ENCODE measurements around the gene SLC27A1.

The SLC27A1 gene

DNA sequence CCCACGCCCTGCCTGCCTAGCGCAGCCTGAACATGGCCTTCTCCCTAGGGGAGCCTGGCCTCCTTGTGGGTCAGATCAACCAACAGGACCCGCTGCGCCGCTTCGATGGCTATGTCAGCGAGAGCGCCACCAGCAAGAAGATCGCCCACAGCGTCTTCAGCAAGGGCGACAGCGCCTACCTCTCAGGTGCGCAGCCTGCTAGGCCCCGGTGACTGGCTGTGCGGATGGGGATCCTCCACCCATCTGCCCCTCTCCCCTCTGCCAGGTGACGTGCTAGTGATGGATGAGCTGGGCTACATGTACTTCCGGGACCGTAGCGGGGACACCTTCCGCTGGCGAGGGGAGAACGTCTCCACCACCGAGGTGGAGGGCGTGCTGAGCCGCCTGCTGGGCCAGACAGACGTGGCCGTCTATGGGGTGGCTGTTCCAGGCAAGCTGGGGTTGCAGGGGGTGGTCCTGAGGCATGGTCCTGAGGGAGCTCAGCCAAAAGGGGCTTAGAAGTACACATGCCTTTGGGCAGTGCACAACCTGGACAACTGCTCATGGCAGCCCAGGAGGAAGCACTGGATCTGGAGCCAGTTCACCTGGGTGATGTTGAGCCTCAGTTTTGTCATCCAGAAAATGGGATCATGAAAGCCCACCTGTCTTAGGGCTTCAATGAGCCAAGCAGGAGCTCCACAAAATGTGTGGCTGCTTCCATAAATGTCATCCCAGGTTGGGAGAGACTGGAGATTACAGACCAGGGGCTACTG is 30.3 kb downstream of the SLC27A1 start (continued):
- no peak for TF ChIP-seq SALL2 (tag by site-specific recombination; IDR thresholded peaks at IDR 0.05; ENCODE audit: borderline replicate concordance)

DNA sequence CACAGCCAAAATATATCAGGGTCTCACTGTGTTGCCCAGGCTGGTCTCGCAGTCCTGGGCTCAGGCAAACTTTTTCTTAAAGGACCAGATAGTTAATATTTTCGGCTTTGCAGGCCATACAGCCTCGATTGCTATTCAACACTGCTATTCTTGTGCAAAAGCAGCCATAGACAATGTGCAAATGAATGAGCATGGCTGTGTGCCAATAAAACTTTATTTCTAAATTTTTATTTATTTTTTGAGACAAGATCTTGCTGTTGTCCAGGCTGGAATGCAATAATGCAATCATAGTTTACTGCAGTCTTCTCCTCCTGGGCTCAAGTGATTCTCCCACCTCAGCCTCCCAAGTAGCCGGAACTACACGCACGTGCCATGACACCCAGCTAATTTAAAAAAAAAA is 32.9 kb downstream of the SLC27A1 start:
- TF ChIP-seq ZNF610 (tag by site-specific recombination; IDR thresholded peaks at IDR 0.05; ENCODE audit: borderline replicate concordance) (no peak), ZNF561 (tag by site-specific recombination; IDR thresholded peaks at IDR 0.05; ENCODE audit: borderline replicate concordance) (no peak), YY1 (tag by site-specific recombination; IDR thresholded peaks at IDR 0.05) (no peak), ZBTB49 (tag by site-specific recombination; IDR thresholded peaks at IDR 0.05; ENCODE audit: low read depth) (no peak), ZBTB1 (tag by site-specific recombination; IDR thresholded peaks at IDR 0.05) (no peak), ZNF677 (tag by site-specific recombination; IDR thresholded peaks at IDR 0.05) (no peak)
- ChIA-PET POLR2A (no interaction called here), CTCF (interaction anchor here (1.1 kb wide), 1 partner anchor 263 kb away, joined by 6 read pairs; no protein-coding TSS in a partner anchor)
- peaks cover 0 to 7% of the 10 kb centered on the region in 2 experiments; a peak in 2 of 3 replicates for H3K36me3 ChIP-seq (ENCODE audit: control insufficient read depth in 2 of 2, insufficient read depth in 1 of 2, low read length in 2 of 2)
- no peak overlapping the region for H3K4me3 ChIP-seq (ENCODE audit: low read depth, low read length)
- no peaks in the 10 kb centered on the region for H3K9me3 ChIP-seq (ENCODE audit: control insufficient read depth, insufficient read depth, low read depth, low read length)
- H3K4me1 ChIP-seq (ENCODE audit: control insufficient read depth, insufficient read depth, low read length) = no peaks in the 10 kb centered on the region
- H3K27ac ChIP-seq (ENCODE audit: extremely low read depth, low read depth, low read length) = no peak overlapping the region

DNA sequence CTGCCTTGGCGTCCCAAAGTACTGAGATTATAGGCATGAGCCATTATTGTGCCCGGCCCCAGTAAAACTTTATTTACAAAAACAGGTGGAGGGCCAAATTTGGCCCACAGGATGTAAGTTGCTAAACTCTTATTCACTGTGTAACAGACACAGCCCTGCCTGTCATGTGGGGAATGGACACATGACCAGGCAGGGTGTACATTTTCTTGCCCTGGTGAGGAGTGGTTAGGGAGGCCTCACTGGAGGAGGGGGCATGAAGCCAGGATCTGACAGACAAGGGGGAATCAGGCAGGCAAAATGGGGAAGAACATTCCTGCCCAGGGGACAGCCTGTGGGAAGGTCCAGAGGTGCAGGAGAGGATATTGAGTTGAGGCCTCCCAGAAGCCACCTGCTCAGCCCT is 33.7 kb downstream of the SLC27A1 start:
- peaks cover 0 to 7% of the 10 kb centered on the region in 2 experiments; a peak in 2 of 3 replicates for H3K36me3 ChIP-seq (ENCODE audit: control insufficient read depth in 2 of 2, insufficient read depth in 1 of 2, low read length in 2 of 2)
- no peak overlapping the region for H3K27ac ChIP-seq (ENCODE audit: extremely low read depth, low read depth, low read length)
- no peaks in the 10 kb centered on the region for H3K9me3 ChIP-seq (ENCODE audit: control insufficient read depth, insufficient read depth, low read depth, low read length)
- no peaks in the 10 kb centered on the region for H3K4me1 ChIP-seq (ENCODE audit: control insufficient read depth, insufficient read depth, low read length)
- no peak overlapping the region for H3K4me3 ChIP-seq (ENCODE audit: low read depth, low read length)
- TF ChIP-seq, protein P1, sequence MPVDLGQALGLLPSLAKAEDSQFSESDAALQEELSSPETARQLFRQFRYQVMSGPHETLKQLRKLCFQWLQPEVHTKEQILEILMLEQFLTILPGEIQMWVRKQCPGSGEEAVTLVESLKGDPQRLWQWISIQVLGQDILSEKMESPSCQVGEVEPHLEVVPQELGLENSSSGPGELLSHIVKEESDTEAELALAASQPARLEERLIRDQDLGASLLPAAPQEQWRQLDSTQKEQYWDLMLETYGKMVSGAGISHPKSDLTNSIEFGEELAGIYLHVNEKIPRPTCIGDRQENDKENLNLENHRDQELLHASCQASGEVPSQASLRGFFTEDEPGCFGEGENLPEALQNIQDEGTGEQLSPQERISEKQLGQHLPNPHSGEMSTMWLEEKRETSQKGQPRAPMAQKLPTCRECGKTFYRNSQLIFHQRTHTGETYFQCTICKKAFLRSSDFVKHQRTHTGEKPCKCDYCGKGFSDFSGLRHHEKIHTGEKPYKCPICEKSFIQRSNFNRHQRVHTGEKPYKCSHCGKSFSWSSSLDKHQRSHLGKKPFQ (tag by site-specific recombination; IDR thresholded peaks at IDR 0.05) = no peak
- no peak for TF ChIP-seq ZNF10 (tag by site-specific recombination; IDR thresholded peaks at IDR 0.05)
- TF ChIP-seq ZBTB21 (tag by site-specific recombination; IDR thresholded peaks at IDR 0.05) = no peak
- no peak for TF ChIP-seq ZNF449 (tag by site-specific recombination; IDR thresholded peaks at IDR 0.05)
- TF ChIP-seq, protein P2, sequence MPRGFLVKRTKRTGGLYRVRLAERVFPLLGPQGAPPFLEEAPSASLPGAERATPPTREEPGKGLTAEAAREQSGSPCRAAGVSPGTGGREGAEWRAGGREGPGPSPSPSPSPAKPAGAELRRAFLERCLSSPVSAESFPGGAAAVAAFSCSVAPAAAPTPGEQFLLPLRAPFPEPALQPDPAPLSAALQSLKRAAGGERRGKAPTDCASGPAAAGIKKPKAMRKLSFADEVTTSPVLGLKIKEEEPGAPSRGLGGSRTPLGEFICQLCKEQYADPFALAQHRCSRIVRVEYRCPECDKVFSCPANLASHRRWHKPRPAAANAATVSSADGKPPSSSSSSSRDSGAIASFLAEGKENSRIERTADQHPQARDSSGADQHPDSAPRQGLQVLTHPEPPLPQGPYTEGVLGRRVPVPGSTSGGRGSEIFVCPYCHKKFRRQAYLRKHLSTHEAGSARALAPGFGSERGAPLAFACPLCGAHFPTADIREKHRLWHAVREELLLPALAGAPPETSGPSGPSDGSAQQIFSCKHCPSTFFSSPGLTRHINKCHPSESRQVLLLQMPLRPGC (tag by site-specific recombination; IDR thresholded peaks at IDR 0.05) = no peak
- TF ChIP-seq ZNF169 (tag by site-specific recombination; IDR thresholded peaks at IDR 0.05) = no peak
- TF ChIP-seq ZNF140 (tag by site-specific recombination; IDR thresholded peaks at IDR 0.05) = no peak
- TF ChIP-seq ZNF148 (tag by site-specific recombination; IDR thresholded peaks at IDR 0.05; ENCODE audit: borderline replicate concordance) = no peak
- POLR2A ChIA-PET = no interaction called here
- CTCF ChIA-PET = interaction anchor here (1.7 kb wide), 1 partner anchor 8 kb away, joined by 10 read pairs; no protein-coding TSS in a partner anchor
